Endodermal cell (in vitro differentiated cells): Measurements from ENCODE around the gene TTLL11. TPM values are rescaled to one million over a fixed set of nuclear protein-coding genes. Genes with fewer than 3 reads are reported as not detected.

Experiments used
- DNase-seq: peaks from one replicate; pipeline ENCODE4 v3.0.0-alpha.2; 2017
- H3K27ac ChIP-seq: 2 replicates; pipeline ENCODE4 v1.5.1; 2013; ENCODE audit warnings: mild to moderate bottlenecking, low read depth, low read length, moderate library complexity
- H3K27me3 ChIP-seq: 2 replicates; pipeline ENCODE4 v1.6.1; 2013; ENCODE audit warnings: mild to moderate bottlenecking, low read length, moderate library complexity; ENCODE audit not compliant: insufficient read depth, control insufficient read depth, poor library complexity, severe bottlenecking
- H3K36me3 ChIP-seq: 2 replicates; pipeline ENCODE4 v1.7.0; 2013; ENCODE audit warnings: mild to moderate bottlenecking, low read length, moderate library complexity; ENCODE audit not compliant: control insufficient read depth, insufficient read depth
- H3K4me1 ChIP-seq: one replicate; pipeline ENCODE4 v1.7.0; 2013; ENCODE audit warnings: low read length; ENCODE audit not compliant: control insufficient read depth, insufficient read depth
- H3K4me3 ChIP-seq: 2 replicates; pipeline ENCODE4 v1.5.1; 2013; ENCODE audit warnings: mild to moderate bottlenecking, low read length, moderate library complexity
- H3K9ac ChIP-seq: 2 replicates; pipeline ENCODE4 v1.6.1; 2013; ENCODE audit warnings: mild to moderate bottlenecking, low read length, moderate library complexity; ENCODE audit not compliant: poor library complexity, severe bottlenecking; ENCODE audit errors: extremely low read depth
- H3K9me3 ChIP-seq: 2 replicates; pipeline ENCODE4 v1.6.1; 2013; ENCODE audit warnings: mild to moderate bottlenecking, low read length, moderate library complexity; ENCODE audit not compliant: control insufficient read depth
- H3K27ac Mint-ChIP-seq: 2 replicates; pipeline ENCODE4 v1.8.0; 2020; ENCODE audit warnings: mixed read lengths
- H3K27me3 Mint-ChIP-seq: 2 replicates; pipeline ENCODE4 v1.8.0; 2021; ENCODE audit warnings: mild to moderate bottlenecking, mixed read lengths; ENCODE audit not compliant: insufficient read depth
- H3K36me3 Mint-ChIP-seq: 2 replicates; pipeline ENCODE4 v1.8.0; 2020; ENCODE audit warnings: low read depth, mixed read lengths
- H3K4me1 Mint-ChIP-seq: 2 replicates; pipeline ENCODE4 v1.8.0; 2020; ENCODE audit warnings: mixed read lengths
- H3K4me3 Mint-ChIP-seq: 2 replicates; pipeline ENCODE4 v1.8.0; 2020; ENCODE audit warnings: mild to moderate bottlenecking, moderate library complexity, mixed read lengths
- H3K9me3 Mint-ChIP-seq: 2 replicates; pipeline ENCODE4 v1.8.0; 2020; ENCODE audit warnings: mild to moderate bottlenecking, mixed read lengths
- WGBS, 2 experiments: methylation state at CpG; one replicate each; pipeline versions ENCODE4 v1.1.5 to v1.1.7; 2013; ENCODE audit warnings: missing lambda C conversion rate in 2 of 2, mixed read lengths in 1 of 2; ENCODE audit not compliant: insufficient coverage in 1 of 2, insufficient read length in 1 of 2; 5-methylcytosine and 5-hydroxymethylcytosine counted together
- total RNA-seq, 2 donors: library from RNA; stranded (reverse); fragmentation: NEBNext Ultra II Directional in 1 of 2; extraction: Animal tissue kit (Norgen Biotek cat#: 25700) in 1 of 2; gene quantifications; 2 replicates in 1 of 2; 3 replicates in 1 of 2; pipeline ENCODE4 v1.2.1, GENCODE V29; 2021
- TF ChIP-seq, protein P1 (sequence below): fragments of 200-600 bp; sonication (generic); conservative IDR thresholded peaks from 2 replicates; pipeline ENCODE4 v1.5.0; 2021; ENCODE audit warnings: antibody characterized with exemption, mild to moderate bottlenecking

TTLL11 gene
- total RNA-seq, 2 donors from 2014 or later = 0.68 TPM; not detected in 1

DNA sequence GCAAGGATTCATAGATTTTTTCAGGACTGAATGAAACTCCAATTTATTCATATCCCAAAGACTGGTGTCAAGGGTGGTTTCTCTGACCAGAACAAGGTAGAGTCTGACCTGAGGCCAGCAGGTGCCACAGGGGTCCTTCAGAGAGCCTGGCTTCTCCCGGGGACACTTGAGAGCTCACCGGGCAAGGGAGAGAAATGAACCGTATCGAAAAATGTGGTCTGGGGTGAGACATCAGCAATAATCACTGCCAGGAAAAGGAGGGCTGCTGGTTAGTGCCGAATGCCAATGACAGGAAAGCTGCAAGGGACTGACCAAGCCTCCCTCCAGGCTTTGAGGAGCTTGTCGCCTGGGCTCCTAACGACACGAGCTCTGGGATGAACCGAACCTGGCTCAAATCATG, 142.7 kb downstream of the TTLL11 start:
- no peaks in the 10 kb centered on the region for H3K9me3 ChIP-seq
- no peaks in the 10 kb centered on the region for H3K27me3 ChIP-seq
- WGBS, 2 experiments = 91 to 95% methylated on average over 7 to 9 of the region's 9 CpGs
- peaks cover 16% of the 10 kb centered on the region for H3K4me1 Mint-ChIP-seq
- H3K9ac ChIP-seq = no peak overlapping the region
- H3K4me1 ChIP-seq = peaks cover 7% of the 10 kb centered on the region
- no peak overlapping the region for H3K27ac ChIP-seq
- DNase-seq = no peak
- peaks cover 10% of the 10 kb centered on the region for H3K27me3 Mint-ChIP-seq
- no peaks in the 10 kb centered on the region for H3K36me3 ChIP-seq
- no peak overlapping the region for H3K4me3 ChIP-seq
- TF ChIP-seq, protein P1, sequence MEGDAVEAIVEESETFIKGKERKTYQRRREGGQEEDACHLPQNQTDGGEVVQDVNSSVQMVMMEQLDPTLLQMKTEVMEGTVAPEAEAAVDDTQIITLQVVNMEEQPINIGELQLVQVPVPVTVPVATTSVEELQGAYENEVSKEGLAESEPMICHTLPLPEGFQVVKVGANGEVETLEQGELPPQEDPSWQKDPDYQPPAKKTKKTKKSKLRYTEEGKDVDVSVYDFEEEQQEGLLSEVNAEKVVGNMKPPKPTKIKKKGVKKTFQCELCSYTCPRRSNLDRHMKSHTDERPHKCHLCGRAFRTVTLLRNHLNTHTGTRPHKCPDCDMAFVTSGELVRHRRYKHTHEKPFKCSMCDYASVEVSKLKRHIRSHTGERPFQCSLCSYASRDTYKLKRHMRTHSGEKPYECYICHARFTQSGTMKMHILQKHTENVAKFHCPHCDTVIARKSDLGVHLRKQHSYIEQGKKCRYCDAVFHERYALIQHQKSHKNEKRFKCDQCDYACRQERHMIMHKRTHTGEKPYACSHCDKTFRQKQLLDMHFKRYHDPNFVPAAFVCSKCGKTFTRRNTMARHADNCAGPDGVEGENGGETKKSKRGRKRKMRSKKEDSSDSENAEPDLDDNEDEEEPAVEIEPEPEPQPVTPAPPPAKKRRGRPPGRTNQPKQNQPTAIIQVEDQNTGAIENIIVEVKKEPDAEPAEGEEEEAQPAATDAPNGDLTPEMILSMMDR = no peak
- H3K27ac Mint-ChIP-seq = no peak overlapping the region
- H3K9me3 Mint-ChIP-seq = no peaks in the 10 kb centered on the region
- H3K36me3 Mint-ChIP-seq = no peaks in the 10 kb centered on the region
- H3K4me3 Mint-ChIP-seq = no peak overlapping the region

DNA sequence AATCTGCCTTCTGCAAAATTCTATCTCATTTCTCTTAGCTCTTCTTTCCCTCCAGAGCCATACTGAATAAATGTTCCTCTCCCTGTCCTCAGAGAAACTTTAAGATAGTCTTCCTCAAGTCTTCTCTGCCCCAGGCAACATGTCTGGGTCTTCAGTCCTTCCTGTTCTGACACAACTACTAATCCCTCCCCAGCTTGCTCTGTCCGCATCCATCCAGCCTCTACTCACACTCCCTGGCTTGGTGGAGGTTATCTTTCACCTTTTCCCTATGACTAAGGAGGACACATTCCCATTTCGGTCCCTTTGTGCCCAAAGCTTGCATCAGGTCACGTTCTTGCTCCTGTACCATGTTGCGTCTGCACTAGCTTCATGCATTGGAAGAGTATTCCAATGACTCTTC, 143.3 kb downstream of the TTLL11 start:
- 91 to 97% methylated on average over 4 of the region's 4 CpGs for WGBS, 2 experiments
- TF ChIP-seq, protein P1 = no peak
- Histone ChIP-seq H3K4me1 (peaks cover 7% of the 10 kb centered on the region), H3K27me3 (no peaks in the 10 kb centered on the region), H3K4me3 (no peak overlapping the region), H3K36me3 (no peaks in the 10 kb centered on the region), H3K27ac (no peak overlapping the region), H3K9ac (no peak overlapping the region), H3K9me3 (no peaks in the 10 kb centered on the region)
- no peak overlapping the region for H3K27ac Mint-ChIP-seq
- H3K4me3 Mint-ChIP-seq = no peak overlapping the region
- peaks cover 16% of the 10 kb centered on the region for H3K4me1 Mint-ChIP-seq
- DNase-seq = no peak
- H3K36me3 Mint-ChIP-seq = no peaks in the 10 kb centered on the region
- H3K9me3 Mint-ChIP-seq = no peaks in the 10 kb centered on the region
- peaks cover 10% of the 10 kb centered on the region for H3K27me3 Mint-ChIP-seq

DNA sequence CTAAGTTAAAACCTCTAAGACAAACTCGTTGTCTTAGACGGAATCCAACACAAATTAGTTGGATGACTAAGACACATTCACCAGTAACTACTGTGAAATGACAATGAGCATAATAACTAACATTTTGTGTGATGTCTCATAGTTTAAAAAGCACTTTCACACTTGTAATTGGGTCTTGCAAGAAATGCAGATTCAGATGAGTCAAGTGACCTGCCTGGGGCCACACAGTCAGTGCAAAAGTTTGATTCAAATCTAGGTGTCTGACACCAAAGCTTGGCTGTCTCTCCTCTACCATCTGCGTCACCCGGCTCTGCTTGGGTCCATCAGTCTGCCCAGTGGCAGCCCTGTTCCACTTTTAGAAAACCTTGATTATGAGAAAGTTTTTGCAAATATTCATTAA, 143.7 kb downstream of the TTLL11 start:
- Mint-ChIP-seq H3K27me3 (peaks cover 10% of the 10 kb centered on the region), H3K27ac (no peak overlapping the region), H3K4me1 (peaks cover 16% of the 10 kb centered on the region), H3K9me3 (no peaks in the 10 kb centered on the region), H3K4me3 (no peak overlapping the region), H3K36me3 (no peaks in the 10 kb centered on the region)
- DNase-seq = no peak
- Histone ChIP-seq H3K36me3 (no peaks in the 10 kb centered on the region), H3K27ac (no peak overlapping the region), H3K9me3 (no peaks in the 10 kb centered on the region), H3K27me3 (no peaks in the 10 kb centered on the region), H3K9ac (no peak overlapping the region), H3K4me3 (no peak overlapping the region), H3K4me1 (peaks cover 7% of the 10 kb centered on the region)
- 92 to 94% methylated on average over 4 of the region's 4 CpGs for WGBS, 2 experiments
- TF ChIP-seq, protein P1 = no peak
